ENCODE data around the gene PTPRJ. TPM values are rescaled to one million over a fixed set of nuclear protein-coding genes. Genes with fewer than 3 reads are reported as not detected.

Gene PTPRJ
- polyA plus RNA-seq, 1 donor (not counting 4 experiments of a cell fraction or from before 2014, with no cell fraction given) = 0.84 TPM

- TF ChIP-seq CTCF (optimal IDR thresholded peaks at IDR 0.05 in 1 of 3, IDR thresholded peaks at IDR 0.05 in 1 of 3, conservative IDR thresholded peaks at IDR 0.05 in 1 of 3; ENCODE audit: extremely low read depth in 1 of 3, insufficient read depth in 2 of 3, low read length in 3 of 3) (no peak), EZH2 (IDR thresholded peaks at IDR 0.05; ENCODE audit: low read length) (no peak)
- no peaks in the 10 kb centered on the region for H3K79me2 ChIP-seq (ENCODE audit: control insufficient read depth, insufficient read depth, low read length)
- no peak for DNase-seq (ENCODE audit: low read depth, low spot score)
- H3K36me3 ChIP-seq (ENCODE audit: control insufficient read depth in 2 of 2, extremely low read depth in 1 of 2, insufficient read depth in 2 of 2, low read length in 2 of 2) = no peaks in the 10 kb centered on the region
- no peaks in the 10 kb centered on the region for H3K9me1 ChIP-seq (ENCODE audit: control insufficient read depth, extremely low read depth, insufficient read depth, low read length)
- no peak overlapping the region for H3K4me2 ChIP-seq (ENCODE audit: control insufficient read depth, extremely low read depth, insufficient read depth, low read depth, low read length)
- no peak overlapping the region for H3K4me3 ChIP-seq (ENCODE audit: control insufficient read depth in 2 of 3, extremely low read depth in 1 of 3, insufficient read depth in 2 of 3, low read depth in 1 of 3, low read length in 3 of 3)
- no peaks in the 10 kb centered on the region for H3K9me3 ChIP-seq (ENCODE audit: control insufficient read depth, low read depth, low read length)
- no peak overlapping the region for H3K27ac ChIP-seq (ENCODE audit: control insufficient read depth, insufficient read depth, low read length)
- dilution Hi-C loops (cut with MboI; ENCODE audit: extremely low pct_ligation_motif_present, low sequenced_read_pairs) = no loop called here
- H3K4me1 ChIP-seq (ENCODE audit: control insufficient read depth, extremely low read depth, insufficient read depth, low read length) = no peaks in the 10 kb centered on the region
- H3K27me3 ChIP-seq (ENCODE audit: control insufficient read depth, extremely low read depth, insufficient read depth, low read length) = no peaks in the 10 kb centered on the region
- H4K20me1 ChIP-seq (ENCODE audit: control insufficient read depth, extremely low read depth, insufficient read depth, low read length) = no peaks in the 10 kb centered on the region
- no peak for FAIRE-seq
- H2AFZ ChIP-seq (ENCODE audit: control insufficient read depth, low read length) = no peak overlapping the region
- no peak overlapping the region for H3K9ac ChIP-seq (ENCODE audit: control insufficient read depth, extremely low read depth, insufficient read depth, low read length)
These were observed 60.6 kb downstream of the PTPRJ start for GRCh38 chr11:48040830-48041444.

GRCh38 chr11:48041877-48042695 is 61.7 kb downstream of the PTPRJ start:
- no peak overlapping the region for H3K27ac ChIP-seq (ENCODE audit: control insufficient read depth, insufficient read depth, low read length)
- no peaks in the 10 kb centered on the region for H3K27me3 ChIP-seq (ENCODE audit: control insufficient read depth, extremely low read depth, insufficient read depth, low read length)
- H3K9me1 ChIP-seq (ENCODE audit: control insufficient read depth, extremely low read depth, insufficient read depth, low read length) = no peaks in the 10 kb centered on the region
- no peak for DNase-seq (ENCODE audit: low read depth, low spot score)
- H2AFZ ChIP-seq (ENCODE audit: control insufficient read depth, low read length) = no peak overlapping the region
- H4K20me1 ChIP-seq (ENCODE audit: control insufficient read depth, extremely low read depth, insufficient read depth, low read length) = no peaks in the 10 kb centered on the region
- no peak overlapping the region for H3K4me2 ChIP-seq (ENCODE audit: control insufficient read depth, extremely low read depth, insufficient read depth, low read depth, low read length)
- TF ChIP-seq CTCF (optimal IDR thresholded peaks at IDR 0.05 in 1 of 3, IDR thresholded peaks at IDR 0.05 in 1 of 3, conservative IDR thresholded peaks at IDR 0.05 in 1 of 3; ENCODE audit: extremely low read depth in 1 of 3, insufficient read depth in 2 of 3, low read length in 3 of 3) = no peak
- no peak for TF ChIP-seq EZH2 (IDR thresholded peaks at IDR 0.05; ENCODE audit: low read length)
- no peak overlapping the region for H3K4me3 ChIP-seq (ENCODE audit: control insufficient read depth in 2 of 3, extremely low read depth in 1 of 3, insufficient read depth in 2 of 3, low read depth in 1 of 3, low read length in 3 of 3)
- no peaks in the 10 kb centered on the region for H3K4me1 ChIP-seq (ENCODE audit: control insufficient read depth, extremely low read depth, insufficient read depth, low read length)
- H3K9me3 ChIP-seq (ENCODE audit: control insufficient read depth, low read depth, low read length) = no peaks in the 10 kb centered on the region
- dilution Hi-C loops (cut with MboI; ENCODE audit: extremely low pct_ligation_motif_present, low sequenced_read_pairs) = no loop called here
- no peak for FAIRE-seq
- H3K9ac ChIP-seq (ENCODE audit: control insufficient read depth, extremely low read depth, insufficient read depth, low read length) = no peak overlapping the region
- H3K79me2 ChIP-seq (ENCODE audit: control insufficient read depth, insufficient read depth, low read length) = no peaks in the 10 kb centered on the region
- H3K36me3 ChIP-seq (ENCODE audit: control insufficient read depth in 2 of 2, extremely low read depth in 1 of 2, insufficient read depth in 2 of 2, low read length in 2 of 2) = no peaks in the 10 kb centered on the region
